ENCODE results near the gene LPGAT1.

Gene LPGAT1

DNA sequence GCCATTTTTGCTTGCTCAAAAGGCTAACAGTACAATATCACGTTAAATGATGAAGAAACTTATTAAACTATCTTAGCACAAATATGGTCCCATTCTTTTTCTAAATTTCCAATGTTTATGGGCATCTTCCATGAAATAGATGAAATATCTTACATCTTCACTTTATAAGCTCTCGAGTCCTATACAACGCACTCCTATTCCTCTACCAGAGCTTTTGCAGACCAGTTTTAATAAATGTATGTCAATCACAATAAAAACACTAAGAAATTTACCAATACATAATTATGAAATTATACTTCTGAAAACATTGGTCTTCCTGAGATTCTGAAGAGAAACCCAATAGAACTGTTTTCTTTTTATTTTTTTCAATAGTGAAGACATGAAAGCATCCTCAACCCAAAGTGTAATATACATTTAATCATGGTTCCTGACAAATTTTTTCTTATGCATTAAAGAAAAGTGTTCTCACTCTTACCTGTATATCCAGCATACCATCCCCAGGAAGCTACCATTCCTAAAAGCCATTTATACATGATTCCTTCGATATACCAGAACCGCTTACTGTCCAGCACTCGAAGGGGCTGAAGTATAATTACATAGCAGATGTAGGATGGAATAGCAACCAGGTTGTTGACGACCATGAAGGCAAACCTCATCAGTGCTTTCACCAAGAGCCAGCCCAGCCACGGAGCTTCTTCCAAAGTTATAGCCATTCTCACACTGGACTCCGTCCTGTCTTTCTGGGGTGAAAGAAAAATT, 1.8 kb downstream of the LPGAT1 start:
- no peak for DNase-seq

DNA sequence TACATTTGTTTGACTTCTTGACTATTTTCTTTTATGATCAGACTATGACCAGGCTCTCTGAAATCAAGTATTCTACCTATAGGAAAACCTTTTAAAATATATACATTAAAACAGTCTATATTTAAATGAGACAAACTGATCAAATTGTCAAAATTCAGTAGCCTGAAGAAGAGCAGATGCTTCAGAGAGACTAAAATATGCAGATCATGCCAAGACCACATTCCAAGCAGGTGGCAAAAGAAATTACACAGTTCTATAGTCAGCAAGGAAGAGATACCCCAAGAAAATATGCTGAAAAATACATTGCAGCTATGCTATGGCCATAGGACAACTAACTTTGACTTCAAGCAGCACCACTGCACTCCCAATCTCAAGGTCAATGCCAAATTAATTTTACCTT, 3.5 kb downstream of the LPGAT1 start:
- no peak for DNase-seq

DNA sequence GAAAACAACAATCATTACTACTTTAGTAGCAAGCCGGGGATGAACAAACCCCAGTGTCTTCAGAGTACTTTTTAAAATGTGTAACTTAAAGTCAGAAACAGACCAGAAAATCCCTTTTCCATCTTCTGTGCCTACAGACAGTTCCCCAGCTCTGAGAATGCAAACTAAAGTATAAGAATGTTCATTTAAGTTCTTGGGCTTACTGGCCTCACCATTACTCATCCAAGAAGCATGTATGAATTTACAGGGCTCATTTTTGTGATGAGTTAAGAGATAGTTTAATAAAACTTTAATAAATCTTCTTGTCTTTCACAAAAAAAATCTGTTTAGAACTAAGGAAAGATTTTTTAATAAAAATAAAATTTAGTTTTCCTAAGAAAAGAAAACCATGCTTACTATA, 4.6 kb downstream of the LPGAT1 start:
- no peak for DNase-seq

DNA sequence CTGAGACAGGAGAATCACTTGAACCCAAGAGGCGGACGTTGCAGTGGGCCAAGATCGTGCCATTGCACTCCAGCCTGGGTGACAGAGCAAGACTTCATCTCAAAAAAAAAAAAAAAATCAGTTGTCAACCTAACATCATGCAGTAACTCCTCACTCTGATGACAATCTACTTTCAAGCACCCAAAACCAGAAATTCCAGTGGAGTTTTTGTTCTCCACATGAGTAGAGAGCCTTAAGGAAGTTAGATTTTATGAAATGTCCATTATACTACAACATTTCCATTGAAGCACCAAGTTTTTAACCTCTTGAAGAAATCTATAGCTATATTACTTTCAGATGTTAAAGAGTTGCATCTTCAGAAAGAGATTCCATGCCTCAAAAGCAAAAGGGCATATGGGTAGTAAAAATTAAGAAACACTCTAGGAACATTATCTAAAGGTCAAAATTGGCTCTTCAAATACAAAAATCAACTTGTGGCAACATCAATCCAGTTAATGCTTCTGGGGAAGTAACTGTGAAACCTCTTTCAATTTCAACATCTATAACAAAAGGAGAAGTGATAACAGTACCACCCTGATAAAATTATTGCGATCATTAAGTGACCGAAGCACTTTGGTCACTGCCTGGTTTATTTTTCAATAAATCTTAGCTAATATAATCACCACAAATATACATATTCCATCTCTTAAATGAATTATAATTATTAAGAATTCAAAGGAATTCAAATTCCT, 7.7 kb downstream of the LPGAT1 start:
- DNase-seq: no peak

DNA sequence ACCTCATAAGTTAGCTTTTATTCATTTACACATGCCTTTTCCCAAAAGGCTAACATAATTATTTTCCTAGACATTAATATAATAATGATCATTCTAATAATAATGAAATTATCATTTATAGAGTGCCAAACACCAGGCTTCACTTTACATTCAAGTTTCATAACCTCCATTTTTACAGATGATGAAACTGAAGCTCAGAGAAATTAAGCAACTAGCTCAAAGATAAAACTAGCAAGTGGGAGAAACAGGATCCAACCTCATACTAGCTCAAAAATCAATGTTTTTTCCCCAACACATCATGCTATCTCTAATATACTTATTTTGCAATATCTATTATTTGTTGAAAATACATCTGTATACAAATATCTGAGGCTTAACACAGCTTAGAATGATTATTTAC, 14.0 kb downstream of the LPGAT1 start:
- no peak for DNase-seq

DNA sequence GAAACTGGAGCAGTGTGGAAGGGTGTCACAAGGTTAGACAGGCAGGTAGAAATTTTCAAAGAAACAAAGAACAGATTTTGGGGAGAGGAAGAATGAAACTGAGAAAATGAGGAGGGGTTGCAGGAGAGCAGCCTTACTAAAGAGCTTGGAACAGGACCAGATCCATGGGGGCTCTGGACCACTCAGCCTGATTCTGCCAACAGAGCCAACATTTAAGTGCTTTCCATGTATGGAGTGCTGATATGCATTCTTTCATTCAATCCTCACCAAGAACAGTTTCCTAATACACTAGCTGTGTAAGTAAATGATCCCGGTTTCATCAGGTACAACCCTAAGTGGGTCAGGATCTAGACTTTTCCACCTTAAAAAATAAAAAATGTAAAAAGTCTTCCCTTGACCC, 16.2 kb downstream of the LPGAT1 start:
- no peak for DNase-seq

DNA sequence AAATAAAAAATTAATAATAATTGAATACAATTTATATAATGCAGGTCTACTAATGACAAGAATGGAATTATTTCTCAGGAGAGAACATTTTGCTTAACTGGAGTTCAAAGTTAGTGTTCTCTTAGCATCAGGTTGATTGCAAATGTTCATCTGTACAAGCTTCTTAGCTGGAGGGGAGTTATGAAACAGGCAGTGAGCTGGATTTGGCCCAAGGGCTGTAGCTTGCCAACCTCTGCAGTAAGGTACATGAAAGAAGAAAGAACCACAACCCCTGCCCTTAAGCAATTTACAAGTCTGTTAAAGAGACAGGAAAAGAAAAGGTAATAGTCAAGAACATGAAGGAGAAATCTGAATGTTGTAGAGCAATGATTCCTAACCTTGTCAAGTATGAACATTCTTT, 17.0 kb downstream of the LPGAT1 start:
- no peak for DNase-seq

DNA sequence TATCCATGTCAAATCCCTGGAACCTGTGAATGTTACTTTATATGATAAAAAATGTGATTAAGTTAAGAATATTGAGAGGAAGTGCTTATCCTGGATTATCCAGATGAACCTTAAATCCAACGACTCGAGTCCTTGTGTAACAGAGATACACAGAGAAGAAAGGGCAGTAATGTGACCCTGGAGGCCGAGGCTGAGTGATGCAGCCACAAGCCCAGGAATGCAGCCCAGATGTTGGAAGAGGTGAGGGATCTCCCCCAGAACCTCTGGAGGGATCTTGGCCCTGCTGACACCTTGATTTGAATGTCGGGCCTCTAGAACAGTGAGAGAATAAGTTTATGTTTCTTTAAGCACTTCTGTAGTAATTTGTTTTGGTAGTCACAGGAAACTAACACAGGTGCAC, 18.0 kb downstream of the LPGAT1 start:
- no peak for DNase-seq

DNA sequence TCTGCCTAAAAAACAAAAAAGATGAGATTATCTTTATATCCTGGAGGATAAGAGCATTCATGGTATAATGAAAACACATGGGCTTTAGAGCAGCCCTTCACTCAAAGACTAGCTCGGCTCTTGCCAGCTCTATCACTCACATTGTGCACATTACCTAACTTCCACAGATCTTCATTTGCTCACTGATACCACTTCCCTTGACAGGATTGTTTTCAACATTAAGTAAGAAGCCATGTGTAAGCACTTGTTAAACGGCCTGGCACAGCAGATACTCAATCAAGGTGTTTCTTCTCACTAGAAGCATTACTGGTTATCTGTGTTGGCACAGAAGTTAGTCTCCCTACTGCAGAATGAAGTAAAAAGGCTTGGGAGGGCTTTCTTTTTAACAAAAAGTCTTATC, 18.7 kb downstream of the LPGAT1 start:
- DNase-seq: no peak

DNA sequence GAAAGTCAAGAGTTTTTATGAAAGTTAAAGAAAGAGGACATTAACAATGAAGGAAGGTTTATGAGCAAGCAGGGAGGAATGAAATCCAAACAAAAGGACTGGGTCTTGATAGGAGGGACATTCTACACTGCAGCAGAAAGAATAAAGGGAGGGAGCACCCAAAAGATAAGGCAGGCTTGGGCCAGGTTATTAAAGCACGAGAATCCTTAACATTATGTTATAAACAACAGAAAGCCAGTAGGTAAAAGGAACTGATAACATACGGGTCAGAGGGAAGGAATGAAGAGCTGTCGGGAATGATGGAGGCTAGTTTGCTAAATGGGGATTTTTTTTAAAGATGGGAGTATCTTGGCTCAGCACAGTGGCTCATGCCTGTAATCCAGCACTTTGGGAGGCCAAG, 19.4 kb downstream of the LPGAT1 start:
- no peak for DNase-seq

DNA sequence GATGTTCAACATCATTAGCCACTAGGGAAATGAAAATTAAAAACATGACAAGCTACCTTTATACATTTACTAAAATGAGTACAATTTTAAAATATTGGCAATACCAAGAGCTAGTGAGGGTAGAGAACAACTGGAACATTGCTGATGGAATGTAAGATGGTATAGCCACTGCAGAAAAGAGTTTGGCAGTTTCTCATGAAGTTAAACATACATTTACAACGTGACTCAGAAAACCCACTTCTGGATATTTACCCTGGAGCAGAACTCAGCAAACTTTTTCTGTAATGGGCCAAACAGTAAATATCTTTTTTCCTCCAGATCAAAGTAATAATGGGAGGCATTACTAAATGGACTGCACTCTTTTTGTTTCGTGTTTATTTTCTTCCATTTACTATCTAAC, 22.1 kb downstream of the LPGAT1 start:
- no peak for DNase-seq

DNA sequence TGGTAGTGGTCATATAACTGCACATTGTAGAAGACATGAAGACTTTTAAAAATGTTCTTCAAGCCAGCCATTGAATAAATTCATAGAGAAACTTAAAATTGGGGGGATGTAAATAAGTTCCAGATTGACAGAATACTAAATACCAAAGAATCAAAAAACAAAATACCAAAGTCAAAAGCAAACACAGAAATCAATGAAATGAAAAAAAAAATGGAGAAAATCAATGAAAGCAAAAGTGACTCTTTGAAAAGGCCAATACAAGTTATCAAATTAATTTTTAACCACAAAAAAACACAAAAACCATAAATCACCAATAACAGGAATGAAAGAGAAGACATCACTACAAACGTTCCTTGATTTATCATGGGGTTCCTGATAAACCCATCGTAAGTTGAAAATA, 25.6 kb downstream of the LPGAT1 start:
- DNase-seq: no peak

DNA sequence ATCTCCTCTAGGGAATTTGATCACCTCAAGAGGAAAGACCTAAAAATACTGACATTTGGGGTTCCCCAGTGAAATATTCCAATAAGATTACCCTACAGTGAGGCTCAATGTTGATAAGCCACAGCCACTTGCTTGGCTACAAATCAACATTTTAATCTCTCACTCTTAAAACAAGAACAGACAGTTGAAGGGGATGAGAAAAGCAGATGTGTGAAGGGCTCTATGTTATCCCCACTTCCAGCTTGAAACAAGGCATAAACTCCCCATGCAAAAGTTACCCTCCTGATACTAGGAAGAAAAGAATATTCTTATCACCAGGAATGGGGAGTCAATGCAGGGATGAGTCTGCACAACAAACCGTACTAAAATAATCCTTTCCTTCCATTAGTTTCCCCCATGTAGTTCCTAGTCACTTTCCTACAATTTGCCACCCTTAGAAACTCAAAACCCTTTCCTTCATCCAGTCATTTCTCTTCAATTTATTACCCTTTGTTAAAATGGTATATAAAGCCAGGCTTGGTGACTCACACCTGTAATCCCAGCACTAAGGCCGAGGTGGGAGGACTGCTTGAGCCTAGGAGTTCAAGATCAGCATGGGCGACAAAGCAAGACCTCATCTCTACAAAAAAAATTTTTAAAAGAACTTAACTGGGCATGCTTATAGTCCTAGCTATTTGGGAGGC, 29.5 kb downstream of the LPGAT1 start:
- no peak for DNase-seq

DNA sequence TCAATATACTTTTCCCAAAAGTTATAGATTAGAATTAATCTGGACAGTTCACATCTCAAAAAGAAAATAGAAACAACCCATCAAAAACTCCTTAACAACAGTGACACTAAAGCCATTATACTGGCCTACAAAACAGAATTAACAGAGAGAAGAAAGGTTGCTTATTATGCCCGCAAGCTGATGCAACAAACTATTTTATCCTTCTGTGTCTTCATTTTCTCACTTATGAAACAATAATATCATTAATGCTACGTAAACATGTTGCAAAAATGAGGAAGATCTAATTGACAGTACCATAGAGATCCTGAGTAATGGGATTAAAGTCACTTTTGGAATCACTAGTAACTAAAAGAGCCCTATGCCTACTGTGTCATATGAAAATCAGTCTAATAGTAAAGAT, 32.6 kb downstream of the LPGAT1 start:
- DNase-seq: no peak

DNA sequence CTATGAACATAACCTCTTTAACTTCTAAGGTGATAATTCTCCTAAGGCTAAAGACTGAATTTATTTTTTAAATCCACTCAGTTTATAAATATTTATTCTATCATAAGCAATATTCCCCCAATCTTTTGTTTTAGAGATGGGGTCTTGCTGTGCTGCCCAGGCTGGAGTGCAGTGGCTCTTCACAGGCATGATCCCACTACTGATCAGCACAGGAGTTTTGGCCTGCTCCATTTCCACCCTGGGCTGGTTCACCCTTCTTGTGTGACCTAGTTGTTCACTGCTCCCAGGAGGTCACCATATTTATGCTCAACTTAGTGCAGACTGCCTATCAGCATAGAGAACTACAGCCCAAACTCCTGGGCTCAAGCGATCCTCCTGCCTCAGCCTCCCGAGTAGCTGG, 38.6 kb downstream of the LPGAT1 start:
- no peak for DNase-seq

DNA sequence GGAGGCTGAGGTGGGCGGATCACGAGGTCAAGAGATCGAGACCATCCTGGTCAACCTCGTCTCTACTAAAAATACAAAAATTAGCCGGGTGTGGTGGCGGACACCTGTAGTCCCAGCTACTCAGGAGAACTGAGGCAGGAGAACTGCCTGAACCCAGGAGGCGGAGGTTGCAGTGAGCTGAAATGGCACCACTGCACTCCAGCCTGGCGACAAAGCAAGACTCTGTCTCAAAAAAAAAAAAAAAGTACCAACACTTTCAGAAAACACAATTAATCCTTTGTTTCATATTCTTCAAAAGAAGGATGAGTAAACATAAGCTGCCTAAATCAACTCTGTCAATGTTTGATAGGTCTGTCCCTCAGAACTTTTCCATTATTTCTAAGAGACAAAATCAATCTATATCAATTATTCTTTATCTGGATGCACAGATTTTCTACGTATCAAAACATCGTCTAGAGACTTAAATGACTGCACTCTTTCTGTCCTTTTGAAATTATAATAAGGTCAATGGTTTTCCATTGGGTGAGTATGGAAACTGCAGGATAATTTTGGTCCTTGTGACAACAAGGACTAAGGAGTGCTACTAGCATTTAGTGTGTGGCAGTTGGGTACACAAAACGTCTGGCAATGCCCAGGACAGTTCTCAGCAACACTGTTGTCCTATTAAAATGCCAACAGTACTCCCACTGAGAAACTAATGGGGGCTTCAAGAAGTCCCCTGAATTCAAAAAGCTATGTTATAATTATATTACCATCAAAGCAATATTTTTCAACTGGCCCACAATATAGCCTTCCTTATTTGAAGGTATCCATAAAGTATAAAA, 40.7 kb downstream of the LPGAT1 start:
- no peak for DNase-seq

DNA sequence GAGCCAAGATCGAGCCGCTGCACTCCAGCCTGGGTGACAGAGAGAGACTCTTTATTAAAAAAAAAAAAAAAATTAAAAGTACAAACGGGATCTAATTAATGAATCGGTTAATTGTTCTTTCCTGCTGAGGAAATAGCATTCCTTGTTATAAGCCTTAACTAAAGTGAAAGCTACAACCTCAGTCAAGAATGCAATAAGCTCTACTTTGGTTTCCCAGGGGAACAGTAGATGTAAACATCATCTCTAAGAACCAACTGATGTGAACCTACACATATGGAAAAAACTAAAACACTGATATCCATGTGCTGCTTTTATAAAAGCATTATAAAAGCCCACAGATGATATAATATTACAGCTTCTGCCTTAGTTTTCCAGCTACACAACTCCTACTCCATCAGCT, 41.9 kb downstream of the LPGAT1 start:
- no peak for DNase-seq

DNA sequence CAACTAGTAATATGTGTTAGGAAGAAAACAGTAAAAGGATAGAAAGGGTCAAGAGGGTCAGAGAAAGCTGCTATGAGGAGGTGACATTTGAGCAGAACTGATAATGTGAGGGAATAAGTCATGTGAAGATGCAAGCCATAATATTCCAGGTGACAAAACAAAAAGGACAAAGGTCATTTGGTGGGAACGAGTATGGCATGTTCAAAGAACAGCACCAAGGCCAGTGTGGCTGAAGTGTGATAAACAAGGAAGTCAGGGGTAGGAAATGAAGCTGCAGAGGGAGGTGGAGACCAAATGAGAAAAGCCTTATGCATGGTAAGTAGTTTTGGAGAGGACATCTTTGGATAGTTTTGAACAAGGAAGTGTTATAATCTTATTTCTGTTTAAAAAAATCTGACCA, 46.7 kb downstream of the LPGAT1 start:
- DNase-seq: no peak

DNA sequence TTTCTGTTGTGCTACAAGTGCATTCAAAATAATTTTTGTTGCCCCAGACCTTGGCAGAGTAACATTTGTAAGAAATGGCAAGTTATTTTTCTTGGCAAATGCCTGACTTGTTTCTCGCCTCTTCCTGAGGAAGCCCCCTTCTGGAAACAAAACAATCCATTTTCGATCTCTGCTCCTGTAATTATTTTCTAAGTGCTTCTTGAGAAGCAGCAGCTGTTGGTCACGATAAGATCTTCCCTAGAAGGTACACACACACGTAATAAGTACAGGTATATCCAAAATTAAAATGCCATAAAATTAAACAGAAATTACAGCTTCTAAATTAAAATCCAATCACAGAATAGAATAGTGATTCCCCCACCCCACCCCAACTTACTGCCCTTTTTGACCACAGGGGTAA, 47.3 kb downstream of the LPGAT1 start:
- DNase-seq: no peak

DNA sequence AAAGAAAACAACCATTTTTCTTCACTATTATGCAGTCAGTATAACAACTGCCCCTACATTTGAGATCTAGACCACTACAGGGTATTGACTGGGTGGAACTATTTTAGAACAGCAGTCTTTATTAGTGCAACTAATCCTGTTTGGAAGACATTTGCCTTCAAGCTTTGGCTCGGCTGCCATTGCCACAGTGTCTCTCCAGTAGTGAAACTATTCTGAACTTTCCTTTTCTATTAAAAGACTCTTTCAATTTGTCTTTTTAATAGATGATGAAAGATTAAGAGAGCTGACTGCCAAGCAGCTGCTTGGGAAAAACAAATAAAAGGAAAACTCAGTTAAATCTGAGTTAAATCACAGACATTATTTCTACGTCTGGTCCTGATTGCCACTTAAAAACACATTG, 49.3 kb downstream of the LPGAT1 start:
- no peak for DNase-seq

DNA sequence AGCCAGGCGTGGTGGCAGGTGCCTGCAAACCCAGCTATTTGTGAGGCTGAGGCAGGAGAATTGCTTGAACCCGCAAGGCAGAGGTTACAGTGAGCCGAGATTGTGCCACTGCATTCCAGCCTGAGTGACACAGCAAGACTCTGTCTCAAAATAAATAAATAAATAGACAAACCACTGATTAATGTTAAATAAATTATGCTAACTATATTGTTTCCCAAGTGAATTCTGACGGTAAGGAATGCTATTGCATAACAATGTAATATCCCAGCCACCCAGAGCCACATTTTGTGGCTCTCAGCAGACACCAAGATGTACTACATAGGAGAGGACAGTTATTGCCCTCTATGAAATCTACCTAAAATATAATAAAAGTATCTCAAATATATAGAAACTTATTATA, 55.4 kb downstream of the LPGAT1 start:
- DNase-seq: no peak

DNA sequence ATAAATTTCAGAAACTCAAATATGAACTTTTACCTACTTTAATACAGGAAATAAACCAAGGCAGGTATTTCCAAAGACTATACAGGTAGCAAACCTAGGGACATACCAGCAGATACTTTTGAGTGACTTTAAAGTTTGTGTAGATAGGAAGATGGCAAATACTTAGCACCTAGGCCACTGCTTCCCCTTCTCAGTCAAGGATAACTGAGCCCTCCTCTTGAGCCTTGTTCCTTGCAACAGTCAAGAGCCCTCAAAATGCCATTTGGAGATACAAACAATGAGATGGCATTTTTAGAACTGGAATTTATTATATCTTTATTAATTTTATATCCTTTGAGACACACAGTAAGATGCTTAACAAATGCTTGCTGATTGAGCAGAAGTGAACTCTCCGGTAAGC, 65.9 kb downstream of the LPGAT1 start:
- no peak for DNase-seq

DNA sequence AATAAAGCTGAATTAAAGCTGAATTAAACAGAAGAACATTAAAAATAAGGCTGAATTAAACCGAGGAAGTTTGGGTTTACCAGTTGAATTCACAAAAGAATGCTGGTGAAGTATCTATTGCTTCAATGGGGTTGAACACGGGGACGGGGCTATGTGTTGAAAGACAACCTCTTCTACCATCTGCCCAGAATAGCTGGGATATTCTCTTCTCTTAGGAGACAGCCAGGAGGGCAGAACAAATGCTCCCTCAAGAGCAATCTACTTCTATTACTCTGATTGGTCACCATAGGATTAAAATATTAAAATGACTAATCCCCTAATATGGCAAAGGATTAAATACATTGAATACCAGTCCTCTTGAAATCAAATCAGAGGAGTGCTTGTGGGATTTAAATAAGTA, 68.4 kb downstream of the LPGAT1 start:
- DNase-seq: no peak
